Heart left ventricle (tissue), 16 donors: ENCODE data around the gene CBX4. TPM values are rescaled to one million over a fixed set of nuclear protein-coding genes. Genes with fewer than 3 reads are reported as not detected.

Experiments used
- ATAC-seq, 4 donors: fragments of 200-7000 bp; cut with Tn5 transposase; one replicate each; pipeline ENCODE4 v1.9.1; 2020 to 2022; ENCODE audit warnings: moderate library complexity in 4 of 4, mild to moderate bottlenecking in 3 of 4, moderate number of reproducible peaks in 1 of 4
- DNase-seq, 5 donors: peaks; one replicate each; pipeline ENCODE4 v3.0.0-alpha.2; 2020
- H3K27ac ChIP-seq, 12 donors: fragments of 200-600 bp; sonication (generic) in 4 of 12; one replicate each; pipeline versions ENCODE4 v1.5.0 to v1.8.0; 2016 to 2022; ENCODE audit warnings: mild to moderate bottlenecking in 2 of 12
- H3K27me3 ChIP-seq, 9 donors: fragments of 200-600 bp; sonication (generic) in 2 of 9; one replicate each; pipeline versions ENCODE4 v1.5.1 to v1.8.0; 2016 to 2022; ENCODE audit warnings: mild to moderate bottlenecking in 3 of 9
- H3K36me3 ChIP-seq, 9 donors: fragments of 200-600 bp; sonication (generic) in 2 of 9; one replicate each; pipeline versions ENCODE4 v1.5.0 to v1.8.0; 2018 to 2022; ENCODE audit warnings: mild to moderate bottlenecking in 2 of 9
- H3K4me1 ChIP-seq, 12 donors: fragments of 200-600 bp; sonication (generic) in 4 of 12; one replicate each; pipeline versions ENCODE4 v1.5.0 to v1.8.0; 2016 to 2022; ENCODE audit warnings: mild to moderate bottlenecking in 3 of 12
- H3K4me3 ChIP-seq, 12 donors: fragments of 200-600 bp; sonication (generic) in 4 of 12; one replicate each; pipeline versions ENCODE4 v1.5.0 to v1.8.0; 2017 to 2022; ENCODE audit warnings: mild to moderate bottlenecking in 9 of 12, moderate library complexity in 4 of 12
- H3K9me3 ChIP-seq, 12 donors: fragments of 200-600 bp; sonication (generic) in 4 of 12; one replicate each; pipeline versions ENCODE4 v1.5.0 to v1.8.0; 2016 to 2022; ENCODE audit warnings: mild to moderate bottlenecking in 1 of 12
- CTCF ChIP-seq, 12 donors: fragments of 200-600 bp; sonication (generic) in 4 of 12; IDR thresholded peaks; one replicate each; pipeline versions ENCODE4 v1.5.0 to v1.8.0; 2018 to 2022; ENCODE audit warnings: antibody characterized with exemption in 12 of 12, mild to moderate bottlenecking in 5 of 12
- POLR2A ChIP-seq, 2 donors: fragments of 450-650 bp; IDR thresholded peaks; one replicate each; pipeline ENCODE4 v1.6.1; 2017; ENCODE audit warnings: antibody characterized with exemption in 2 of 2, mild to moderate bottlenecking in 2 of 2, moderate library complexity in 2 of 2
- WGBS, 4 donors: extraction: QIAGEN DNeasy Blood & Tissue Kit in 2 of 4; methylation state at CpG; one replicate each; pipeline versions ENCODE4 v1.1.5 to v1.1.7; 2013 to 2018; 5-methylcytosine and 5-hydroxymethylcytosine counted together
- intact Hi-C, 10 donors: fragments of 100-400 bp; cut with DNase I; formaldehyde crosslinking; loops; one replicate each; pipeline versions ENCODE4 v1.11.1 to v1.14.2; 2022
- polyA plus RNA-seq, 2 donors: library from polyadenylated mRNA; stranded (reverse); fragments of 200-250 nt; gene quantifications; one replicate each; pipeline ENCODE4 v1.2.3, GENCODE V29; 2013
- total RNA-seq, 9 donors: library from RNA; depleted of rRNA in 2 of 9; stranded (reverse); fragments of >200 nt in 2 of 9; fragmentation: NEBNext Ultra II Directional in 3 of 9; extraction: Animal tissue kit (Norgen Biotek cat#: 25700) in 3 of 9; gene quantifications; one replicate each; pipeline versions ENCODE4 v1.1.0 to v1.2.4, GENCODE V29; 2016 to 2023
- donor health status: ischemic (EF 13 %, LVEDD 7.1; RV severe dilation, severe dysfunction).
- donor health status: healthy with polysubstance abuse.
- donor health status: DM: no; HTN: yes; CAD: no.
- donor health status: DM: no; HTN: no; CAD: no.
- donor health status: ischemic (EF 25% LVEDD 6.9; RV normal size, moderate dysfunction).
- donor health status: ischemic (EF 25% LVEDD 5.7; RV mildly dilated, moderate dysfunction).
- donor health status: healthy.
- donor health status: DM: yes; HTN: yes; CAD: no.
- donor health status: ischemic (EF 35%, LVEDD 5.7; RV mildly dilated, moderate dysfunction).
- donor health status: nonischemic (EF 11% LVEDD 7.7; RV severe dilation, severe dysfunction).
- donor health status: DM: yes; HTN: yes; CAD: no.
- donor health status: PGD.
- donor health status: ischemic (EF 29% LVEDD 5.4; RV normal size, mild dysfunction).
- donor health status: nonischemic (EF 23%, LVEDD 6.1; RV moderate dilation, normal function).

CBX4 gene
- total and polyA plus RNA-seq, 11 donors: 10.9 to 41.1 (median 26.8) TPM

DNA sequence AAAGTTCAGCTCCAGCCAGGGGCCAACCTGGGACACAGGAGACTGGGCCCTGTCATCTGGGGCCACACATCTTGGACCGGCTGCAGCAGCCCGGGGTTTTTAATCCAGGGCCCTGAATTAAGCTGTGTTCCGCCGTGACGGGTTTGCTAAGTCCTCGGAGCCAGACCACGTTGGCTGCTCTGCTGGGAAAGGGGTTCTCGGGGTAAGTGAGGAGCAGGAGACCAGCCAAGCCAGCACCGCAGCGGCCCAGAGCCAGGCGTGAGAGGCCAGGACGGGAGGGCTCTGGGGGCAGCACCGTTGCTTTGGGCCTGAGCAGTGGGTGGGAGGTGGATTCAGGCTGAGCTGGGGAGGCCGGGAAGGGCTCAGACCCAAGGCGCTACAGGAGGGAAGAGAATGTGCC is 31.3 kb upstream of the CBX4 start:
- DNase-seq: no peak
- no peaks in the 10 kb centered on the region for H3K9me3 ChIP-seq
- TF ChIP-seq POLR2A (IDR thresholded peaks at IDR 0.05) (no peak), CTCF (IDR thresholded peaks at IDR 0.05) (no peak)
- intact Hi-C loops: loop anchor here in 1 of 10 donors (5.0 kb wide), 1 partner anchor 53 kb away; no protein-coding TSS in a partner anchor
- peaks cover 0 to 6% (median 0%) of the 10 kb centered on the region in 12 donors for H3K4me1 ChIP-seq
- H3K4me3 ChIP-seq: no peak overlapping the region
- no peak for ATAC-seq
- no peaks in the 10 kb centered on the region for H3K36me3 ChIP-seq
- H3K27me3 ChIP-seq: peaks cover 0 to 22% (median 0%) of the 10 kb centered on the region in 9 donors
- WGBS, 4 donors: 91 to 95% (median 94%) methylated on average over 13 to 15 of the region's 15 CpGs
- H3K27ac ChIP-seq: no peak overlapping the region

- H3K27me3 ChIP-seq: peaks cover 0 to 47% (median 9%) of the 10 kb centered on the region in 9 donors
- H3K27ac ChIP-seq: no peak overlapping the region
- TF ChIP-seq POLR2A (IDR thresholded peaks at IDR 0.05) (no peak), CTCF (IDR thresholded peaks at IDR 0.05) (no peak)
- intact Hi-C loops: loop anchor here in 1 of 10 donors (10.0 kb wide), 1 partner anchor 128 kb away; no protein-coding TSS in a partner anchor
- H3K9me3 ChIP-seq: no peaks in the 10 kb centered on the region
- no peaks in the 10 kb centered on the region for H3K36me3 ChIP-seq
- ATAC-seq (no peak), DNase-seq (peak in 1 of 5 donors; percentile 20)
- H3K4me3 ChIP-seq: no peak overlapping the region
- WGBS, 4 donors: 68 to 81% (median 78%) methylated on average over 11 of the region's 11 CpGs
- peaks cover 0 to 6% (median 0%) of the 10 kb centered on the region in 12 donors for H3K4me1 ChIP-seq
Observed at GRCh38 chr17:79866791-79867518, 27.7 kb upstream of the CBX4 start.

DNA sequence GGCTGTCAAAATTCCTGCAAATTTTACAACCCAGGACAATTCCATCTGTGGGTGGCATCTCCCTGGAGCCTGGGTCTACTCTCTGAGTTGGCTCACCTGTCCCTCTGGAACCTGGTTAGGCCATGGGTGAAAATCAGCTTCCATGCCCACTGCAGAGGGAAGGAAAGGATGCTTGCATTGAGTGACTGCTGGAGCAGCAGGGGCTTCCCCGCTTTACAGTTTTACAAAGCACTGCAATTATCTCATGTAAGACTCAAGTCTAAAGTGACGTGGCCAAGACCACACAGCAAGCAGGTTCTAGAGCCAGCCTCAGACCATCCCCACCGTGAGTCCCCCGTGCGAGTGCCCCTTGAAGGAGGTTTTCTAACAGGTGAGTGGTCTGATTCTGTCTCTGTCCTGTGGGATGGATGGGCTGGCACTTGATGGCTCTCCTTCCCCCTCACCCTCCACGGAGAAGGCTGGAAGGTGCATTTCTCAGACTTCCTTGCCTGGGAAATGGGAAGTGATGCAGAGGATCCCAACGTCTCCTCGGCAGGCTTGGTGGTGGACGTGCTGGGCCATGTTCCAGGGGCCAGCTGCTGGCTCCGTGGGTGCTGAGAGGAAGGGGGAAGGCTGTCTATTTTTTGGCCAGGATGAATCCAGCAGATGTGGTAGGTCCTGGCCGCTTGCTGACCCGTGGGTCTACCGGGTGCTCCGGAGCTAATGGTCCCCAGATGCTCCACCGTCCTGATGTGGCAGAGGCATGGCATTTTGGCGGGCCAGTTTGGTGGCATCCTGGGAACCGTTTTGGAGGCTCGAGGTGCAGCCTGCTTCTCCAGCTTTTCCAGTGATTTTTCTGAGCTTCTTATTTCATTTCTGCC is 26.3 kb upstream of the CBX4 start:
- Histone ChIP-seq H3K36me3 (no peaks in the 10 kb centered on the region), H3K4me1 (peaks cover 0 to 6% (median 0%) of the 10 kb centered on the region in 12 donors), H3K9me3 (no peaks in the 10 kb centered on the region), H3K27ac (no peak overlapping the region), H3K4me3 (no peak overlapping the region), H3K27me3 (peaks cover 0 to 50% (median 11%) of the 10 kb centered on the region in 9 donors)
- DNase-seq: peak in 1 of 5 donors; percentile 46
- intact Hi-C loops: loop anchor here in 1 of 10 donors (10.0 kb wide), 1 partner anchor 129 kb away; no protein-coding TSS in a partner anchor
- ATAC-seq: no peak
- TF ChIP-seq CTCF (IDR thresholded peaks at IDR 0.05): no peak
- no peak for TF ChIP-seq POLR2A (IDR thresholded peaks at IDR 0.05)
- 51 to 62% (median 56%) methylated on average over 13 to 18 of the region's 18 CpGs for WGBS, 4 donors
